ENCODE measurements around the gene PRKD2. TPM values are rescaled to one million over a fixed set of nuclear protein-coding genes. Genes with fewer than 3 reads are reported as not detected.

The PRKD2 gene
- total RNA-seq, 1 experiment from 2014 or later = 4.2 TPM

GRCh38 chr19:46670813-46671212 lies 46.1 kb downstream of the PRKD2 start:
- no peak for DNase-seq (ENCODE audit: extremely low read depth, low read depth)

GRCh38 chr19:46668662-46669061 lies 48.3 kb downstream of the PRKD2 start:
- no peak for DNase-seq (ENCODE audit: extremely low read depth, low read depth)

DNA sequence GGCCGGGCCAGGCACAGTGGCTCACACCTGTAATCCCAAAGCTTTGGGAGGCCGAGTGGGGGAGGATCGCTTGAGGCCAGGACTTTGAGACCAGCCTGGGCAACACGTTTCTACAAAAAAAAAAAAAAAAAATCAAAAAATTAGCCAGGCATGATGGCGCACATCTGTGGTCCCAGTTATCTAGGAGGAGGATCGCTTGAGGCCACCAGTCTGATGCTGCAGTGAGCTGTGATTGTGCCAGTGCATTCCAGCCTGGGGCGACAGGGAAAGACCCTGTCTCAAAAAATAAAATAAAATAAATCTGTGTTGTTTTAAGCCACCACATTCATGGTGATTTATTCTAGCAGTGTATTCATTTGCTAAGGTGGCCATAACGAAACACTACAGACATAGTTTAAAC lies 51.8 kb downstream of the PRKD2 start:
- DNase-seq (ENCODE audit: extremely low read depth, low read depth) = no peak

DNA sequence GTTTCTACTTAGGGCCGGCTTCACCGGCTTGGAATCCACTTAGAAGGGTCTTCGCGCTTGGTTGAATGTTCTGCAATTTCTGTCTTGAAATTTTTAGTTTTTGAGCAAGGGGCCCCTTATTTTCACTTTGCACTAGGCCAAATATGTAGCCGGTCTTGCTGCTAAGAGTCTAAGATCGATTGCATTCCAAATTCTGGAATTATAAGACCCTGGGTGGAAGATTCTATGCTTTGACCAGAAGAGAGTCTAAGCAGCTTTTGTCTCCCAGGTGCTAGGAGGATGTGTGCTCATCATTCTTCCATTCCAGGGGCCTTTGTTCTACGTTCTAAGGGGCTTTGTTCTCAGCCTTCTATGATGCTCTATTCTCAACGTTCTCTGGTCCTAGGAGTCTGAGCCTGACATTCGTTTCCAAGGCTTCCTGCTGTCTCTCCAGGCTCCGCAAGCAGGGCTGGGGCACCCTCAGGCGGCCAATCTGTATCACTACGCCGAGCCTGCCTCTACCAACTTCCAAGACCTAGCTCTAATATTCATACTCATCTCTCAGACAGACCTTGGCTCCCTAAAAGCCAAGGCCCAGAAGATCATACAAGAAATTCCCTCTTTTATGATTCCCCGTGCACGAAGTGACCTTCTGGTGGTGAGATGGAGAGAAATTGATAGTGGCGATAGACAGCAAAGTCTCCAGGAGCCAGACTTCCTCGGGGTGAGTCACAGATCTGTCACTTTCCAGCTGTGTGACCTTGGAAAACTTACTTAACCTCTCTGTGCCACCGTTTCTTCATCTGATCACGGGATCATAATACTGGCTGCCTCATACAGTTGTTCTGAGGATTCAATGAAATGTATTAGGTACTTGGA lies 55.0 kb downstream of the PRKD2 start:
- peak; percentile 72 for DNase-seq (ENCODE audit: extremely low read depth, low read depth)

DNA sequence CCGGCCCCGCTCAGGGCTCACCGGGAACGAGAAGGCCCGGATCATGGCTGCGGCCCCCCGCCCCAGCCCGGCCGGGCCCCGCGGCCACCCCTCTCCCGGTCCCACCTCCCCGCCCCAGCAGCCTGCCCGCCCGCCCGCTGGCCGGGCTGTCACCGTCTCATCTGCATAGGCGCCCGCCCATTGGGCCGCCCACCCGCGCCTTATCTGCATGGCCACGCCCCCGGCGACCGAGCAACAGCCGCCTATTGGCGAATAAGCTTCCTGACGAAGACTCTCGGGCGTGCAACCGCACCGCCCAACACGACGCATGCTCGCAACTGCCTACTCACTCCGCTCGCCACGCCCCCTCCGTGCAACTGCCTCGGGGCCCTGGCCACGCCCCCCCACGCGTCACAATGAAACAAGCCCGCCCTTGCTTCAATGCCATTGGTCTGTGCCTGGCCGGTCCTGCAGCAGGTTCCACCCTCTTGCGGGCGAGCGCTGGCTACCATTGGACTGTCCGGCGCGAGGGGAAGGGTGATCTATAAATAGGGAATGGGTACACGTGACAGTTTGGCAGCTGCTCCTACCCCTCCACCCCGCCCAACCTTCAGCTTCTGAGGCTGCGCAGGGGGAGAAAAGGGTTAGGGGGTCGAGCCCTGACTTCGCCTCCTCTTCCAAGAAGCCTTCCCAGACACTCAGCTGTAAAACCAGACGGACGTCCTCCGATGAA lies 55.7 kb downstream of the PRKD2 start, which contains the start of gene DACT3:
TSS of gene DACT3 (minus strand) at position 163 of the 712 bp plus-strand sequence. CDS start at position 45, 118 bp downstream.
- peak; percentile 98 for DNase-seq (ENCODE audit: extremely low read depth, low read depth)

DNA sequence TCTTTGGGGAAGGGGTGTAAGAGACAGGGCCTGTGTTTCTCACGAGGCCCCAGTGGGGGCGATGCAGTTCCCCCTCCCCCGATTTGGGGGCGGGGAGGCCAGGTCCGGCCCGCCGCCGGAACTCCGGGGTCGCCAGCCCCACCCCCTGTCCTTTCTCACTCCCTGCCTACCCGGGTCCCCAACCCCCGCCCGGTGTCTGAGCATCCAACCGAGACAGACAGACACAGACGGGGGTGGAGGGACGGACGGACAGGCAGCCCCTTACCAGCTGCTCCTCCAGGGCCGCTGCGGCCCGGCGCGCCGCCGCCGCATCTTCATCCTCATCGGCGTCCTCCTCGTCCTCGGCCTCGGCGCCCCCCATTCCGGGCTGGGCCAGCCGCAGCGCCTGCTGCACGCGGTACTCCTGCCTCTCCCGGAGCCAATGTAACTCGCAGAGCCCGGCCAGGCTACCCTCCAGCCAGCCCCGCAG lies 56.3 kb downstream of the PRKD2 start:
- no peak for DNase-seq (ENCODE audit: extremely low read depth, low read depth)

- DNase-seq (ENCODE audit: extremely low read depth, low read depth) = no peak
Measured at GRCh38 chr19:46660008-46660517, 56.9 kb downstream of the PRKD2 start.

GRCh38 chr19:46659151-46660007 lies 57.5 kb downstream of the PRKD2 start:
- no peak for DNase-seq (ENCODE audit: extremely low read depth, low read depth)

DNA sequence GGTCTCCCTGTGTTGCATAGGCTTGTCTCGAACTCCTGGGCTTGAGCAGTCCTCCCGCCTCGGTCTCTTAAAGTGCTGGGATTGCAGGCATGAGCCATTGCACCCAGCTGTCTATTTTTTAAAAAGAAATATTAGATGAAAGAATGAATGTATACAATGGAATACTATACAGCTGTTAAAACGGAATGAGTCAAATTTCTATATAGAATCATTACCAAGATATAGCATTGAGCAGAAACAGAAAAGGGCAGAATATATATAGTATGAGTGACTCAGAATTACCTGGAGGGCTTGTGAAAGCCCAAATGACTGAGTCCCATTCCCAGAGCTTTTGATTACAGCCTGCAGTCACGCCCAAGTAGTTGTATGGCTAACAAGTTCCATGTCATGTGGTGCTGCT lies 60.4 kb downstream of the PRKD2 start:
- no peak for DNase-seq (ENCODE audit: extremely low read depth, low read depth)

DNA sequence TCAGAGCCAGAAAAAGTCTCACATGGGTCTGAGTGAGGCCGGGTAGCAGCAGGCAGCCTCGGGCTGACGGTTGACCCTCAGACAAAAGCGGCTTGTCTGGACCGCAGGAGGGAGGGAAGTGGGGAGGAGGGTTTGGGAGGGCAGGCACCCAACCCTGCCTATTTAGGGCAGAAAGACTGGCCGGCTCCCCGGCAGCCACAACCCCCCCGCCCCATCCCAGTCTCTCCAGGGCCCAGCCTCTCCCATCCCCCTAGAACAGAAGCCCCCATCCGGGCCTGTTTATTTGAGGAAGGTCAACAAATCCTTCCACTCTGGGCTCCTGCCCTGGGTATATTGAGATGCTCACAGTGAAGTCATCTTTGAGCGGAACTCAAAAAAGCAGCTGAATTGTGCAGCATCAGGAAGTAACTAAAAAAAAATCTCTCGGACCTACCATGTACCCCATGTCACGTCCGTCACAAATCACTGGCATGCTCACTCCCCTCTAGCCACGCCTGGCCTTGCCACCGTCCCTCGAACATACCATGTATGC lies 62.2 kb downstream of the PRKD2 start:
- no peak for DNase-seq (ENCODE audit: extremely low read depth, low read depth)

GRCh38 chr19:46650445-46650844 lies 66.5 kb downstream of the PRKD2 start:
- DNase-seq (ENCODE audit: extremely low read depth, low read depth) = no peak

GRCh38 chr19:46648961-46649960 lies 67.7 kb downstream of the PRKD2 start:
- no peak for DNase-seq (ENCODE audit: extremely low read depth, low read depth)

DNA sequence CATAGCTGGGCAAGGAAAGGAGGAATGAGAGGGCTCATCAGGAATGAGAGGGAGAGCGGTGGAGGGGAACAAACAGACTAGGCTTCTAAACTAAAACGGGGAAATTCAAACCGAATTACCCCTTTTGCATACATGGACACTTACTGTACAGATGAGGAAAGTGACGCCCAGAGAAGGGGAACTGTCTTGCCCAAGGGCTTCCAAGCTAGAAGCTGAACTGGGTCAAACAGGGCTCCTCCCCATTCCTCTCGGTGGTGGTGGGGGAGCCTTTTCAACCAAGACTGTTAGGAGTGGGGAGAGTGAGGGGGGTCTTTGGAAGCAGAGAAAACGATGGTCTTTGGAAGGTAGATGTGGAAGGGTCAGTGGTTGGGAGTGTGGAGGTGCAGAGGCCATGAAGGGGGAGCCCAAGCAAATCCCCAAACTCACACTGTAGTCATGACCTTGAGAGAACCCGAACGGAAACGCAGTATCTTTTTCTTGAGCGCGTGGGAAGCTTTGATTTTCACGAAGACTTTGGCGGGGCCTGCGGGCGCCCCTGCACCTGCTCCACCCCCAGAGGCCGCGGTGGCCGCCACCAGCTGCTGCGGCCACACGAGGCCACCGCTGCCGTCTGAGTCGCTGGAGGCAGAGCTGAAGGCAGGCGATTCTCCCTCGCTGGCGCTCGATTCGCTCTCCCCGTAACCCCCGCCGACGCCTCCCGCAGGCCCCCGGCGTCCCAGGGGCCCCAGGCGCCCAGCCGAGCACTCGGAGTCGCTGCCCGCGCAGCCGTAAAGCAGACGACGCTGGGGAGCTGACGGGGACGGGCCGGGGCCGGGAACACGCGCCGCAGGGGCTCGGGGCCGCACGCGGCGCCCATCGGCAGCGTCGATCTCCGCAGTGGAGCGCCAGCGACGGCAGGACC lies 68.6 kb downstream of the PRKD2 start:
- no peak for DNase-seq (ENCODE audit: extremely low read depth, low read depth)

DNA sequence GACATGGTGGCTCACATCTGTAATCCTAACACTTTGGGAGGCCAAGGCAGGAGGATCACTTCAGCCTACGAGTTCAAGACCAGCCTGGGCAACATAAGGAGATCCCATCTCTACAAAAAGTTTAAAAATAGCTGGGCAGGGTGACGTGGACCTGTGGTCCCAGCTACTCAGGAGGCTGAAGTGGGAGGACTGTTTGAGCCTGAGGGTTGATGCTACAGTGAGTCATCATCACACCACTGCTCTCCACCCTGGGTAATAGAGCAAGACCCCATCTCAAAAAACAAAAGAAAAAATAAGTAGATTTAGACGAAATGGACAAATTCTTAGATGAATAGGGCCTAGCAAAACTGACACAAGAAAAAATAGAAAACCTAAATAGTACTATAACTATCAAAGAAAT lies 70.5 kb downstream of the PRKD2 start:
- no peak for DNase-seq (ENCODE audit: extremely low read depth, low read depth)

- no peak for DNase-seq (ENCODE audit: extremely low read depth, low read depth)
Measured at GRCh38 chr19:46644720-46645119, 72.2 kb downstream of the PRKD2 start.

- DNase-seq (ENCODE audit: extremely low read depth, low read depth) = no peak
Measured at GRCh38 chr19:46640656-46641055, 76.3 kb downstream of the PRKD2 start.

GRCh38 chr19:46639358-46640182 lies 77.3 kb downstream of the PRKD2 start:
- DNase-seq (ENCODE audit: extremely low read depth, low read depth) = no peak

Data from NCI-H460 (cell line).